ENCODE measurements around the gene PNPLA1.

PNPLA1 gene

DNA sequence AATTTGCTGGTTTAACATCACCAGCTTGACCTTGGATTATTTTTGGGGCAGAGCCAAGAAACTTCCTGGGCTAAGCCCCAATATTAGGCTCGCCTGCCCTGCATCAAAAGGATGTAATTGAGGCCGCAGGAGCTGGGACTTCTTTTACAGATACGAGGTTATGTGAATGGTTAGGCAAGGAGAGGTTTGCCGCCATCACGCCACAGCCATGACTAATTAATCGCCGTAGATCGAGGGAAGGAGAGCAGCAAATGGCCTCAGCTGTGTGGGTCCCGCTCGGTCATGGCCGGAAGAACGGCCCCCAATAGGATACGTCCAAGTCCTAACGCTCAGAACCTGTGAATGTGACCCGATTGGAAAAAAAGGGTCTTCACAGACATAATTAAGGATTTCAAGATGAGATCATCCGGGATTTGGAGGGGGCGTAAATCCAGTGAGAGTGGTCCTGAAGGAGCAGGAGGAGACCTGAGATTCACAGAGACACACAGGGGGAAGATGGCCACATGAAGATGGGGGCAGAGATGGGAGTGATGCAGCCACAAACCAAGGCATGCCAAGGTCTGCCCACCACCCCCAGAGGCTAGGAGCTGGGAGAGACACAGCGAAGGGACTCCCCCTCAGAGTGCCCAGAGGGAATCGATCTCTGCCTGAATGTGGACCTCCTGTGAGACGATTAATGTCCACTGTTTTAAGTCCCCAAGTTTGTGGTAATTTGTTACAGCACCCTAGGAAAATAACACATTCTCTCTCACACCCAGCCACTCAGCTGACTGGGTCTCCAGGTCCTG, 76.8 kb downstream of the PNPLA1 start:
- no peaks in the 10 kb centered on the region for H3K36me3 ChIP-seq (ENCODE audit: control insufficient read depth in 2 of 2, insufficient read depth in 1 of 2, low read length in 2 of 2)
- CTCF ChIA-PET, result interaction anchor here (3.7 to 17.7 kb wide), 2 partner anchors 12 to 44 kb away, joined by 23 to 234 read pairs; no protein-coding TSS in a partner anchor
- TF ChIP-seq KLF7 (tag by site-specific recombination; IDR thresholded peaks at IDR 0.05; ENCODE audit: borderline replicate concordance) (no peak), ZNF530 (tag by site-specific recombination; IDR thresholded peaks at IDR 0.05; ENCODE audit: low read depth) (no peak), ZNF544 (tag by site-specific recombination; IDR thresholded peaks at IDR 0.05) (no peak)
- TF ChIP-seq, protein P1, sequence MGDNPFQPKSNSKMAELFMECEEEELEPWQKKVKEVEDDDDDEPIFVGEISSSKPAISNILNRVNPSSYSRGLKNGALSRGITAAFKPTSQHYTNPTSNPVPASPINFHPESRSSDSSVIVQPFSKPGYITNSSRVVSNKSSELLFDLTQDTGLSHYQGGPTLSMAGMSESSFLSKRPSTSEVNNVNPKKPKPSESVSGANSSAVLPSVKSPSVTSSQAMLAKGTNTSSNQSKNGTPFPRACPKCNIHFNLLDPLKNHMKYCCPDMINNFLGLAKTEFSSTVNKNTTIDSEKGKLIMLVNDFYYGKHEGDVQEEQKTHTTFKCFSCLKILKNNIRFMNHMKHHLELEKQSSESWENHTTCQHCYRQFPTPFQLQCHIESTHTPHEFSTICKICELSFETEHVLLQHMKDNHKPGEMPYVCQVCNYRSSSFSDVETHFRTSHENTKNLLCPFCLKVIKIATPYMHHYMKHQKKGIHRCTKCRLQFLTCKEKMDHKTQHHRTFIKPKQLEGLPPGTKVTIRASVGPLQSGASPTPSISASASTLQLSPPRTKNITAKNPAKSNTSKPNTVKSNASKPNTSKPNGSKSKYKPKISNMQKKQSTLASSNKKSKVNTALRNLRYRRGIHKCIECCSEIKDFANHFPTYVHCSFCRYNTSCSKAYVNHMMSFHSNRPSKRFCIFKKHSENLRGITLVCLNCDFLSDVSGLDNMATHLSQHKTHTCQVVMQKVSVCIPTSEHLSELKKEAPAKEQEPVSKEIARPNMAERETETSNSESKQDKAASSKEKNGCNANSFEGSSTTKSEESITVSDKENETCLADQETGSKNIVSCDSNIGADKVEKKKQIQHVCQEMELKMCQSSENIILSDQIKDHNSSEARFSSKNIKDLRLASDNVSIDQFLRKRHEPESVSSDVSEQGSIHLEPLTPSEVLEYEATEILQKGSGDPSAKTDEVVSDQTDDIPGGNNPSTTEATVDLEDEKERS (tag by site-specific recombination; IDR thresholded peaks at IDR 0.05), result no peak
- POLR2A ChIA-PET, result interaction anchor here (0.9 kb wide), 1 partner anchor 12 kb away, joined by 3 read pairs; no protein-coding TSS in a partner anchor
- H3K4me1 ChIP-seq (ENCODE audit: control insufficient read depth, insufficient read depth, low read length), result peaks cover 3% of the 10 kb centered on the region; the same call in 1 of the 2 replicates
- H3K9me3 ChIP-seq (ENCODE audit: control insufficient read depth, insufficient read depth, low read depth, low read length), result no peaks in the 10 kb centered on the region
- no peak overlapping the region for H3K27ac ChIP-seq (ENCODE audit: extremely low read depth, low read depth, low read length)
- no peak overlapping the region for H3K4me3 ChIP-seq (ENCODE audit: low read depth, low read length)

GRCh38 chr6:36347621-36348020, 77.8 kb downstream of the PNPLA1 start:
- Histone ChIP-seq H3K4me1 (ENCODE audit: control insufficient read depth, insufficient read depth, low read length) (peaks cover 3% of the 10 kb centered on the region; the same call in 1 of the 2 replicates), H3K27ac (ENCODE audit: extremely low read depth, low read depth, low read length) (no peak overlapping the region), H3K9me3 (ENCODE audit: control insufficient read depth, insufficient read depth, low read depth, low read length) (no peaks in the 10 kb centered on the region), H3K36me3 (ENCODE audit: control insufficient read depth in 2 of 2, insufficient read depth in 1 of 2, low read length in 2 of 2) (no peaks in the 10 kb centered on the region), H3K4me3 (ENCODE audit: low read depth, low read length) (no peak overlapping the region)
- POLR2A ChIA-PET, result interaction anchor here (0.9 kb wide), 1 partner anchor 11 kb away, joined by 3 read pairs; no protein-coding TSS in a partner anchor
- CTCF ChIA-PET, result interaction anchor here (0.9 to 17.7 kb wide), 3 partner anchors 11 to 45 kb away, joined by 5 to 234 read pairs (median 23); no protein-coding TSS in a partner anchor
- TF ChIP-seq PRDM10 (tag by site-specific recombination; IDR thresholded peaks at IDR 0.05) (peak; percentile 36), ZNF785 (tag by site-specific recombination; IDR thresholded peaks at IDR 0.05) (no peak)

GRCh38 chr6:36349240-36349639, 79.4 kb downstream of the PNPLA1 start:
- CTCF ChIA-PET, result interaction anchor here (4.2 to 17.7 kb wide), 2 partner anchors 8 to 9 kb away, joined by 39 to 234 read pairs; no protein-coding TSS in a partner anchor
- TF ChIP-seq ZNF530 (tag by site-specific recombination; IDR thresholded peaks at IDR 0.05; ENCODE audit: low read depth), result no peak
- no peak for TF ChIP-seq ZNF132 (tag by site-specific recombination; IDR thresholded peaks at IDR 0.05; ENCODE audit: borderline replicate concordance)
- TF ChIP-seq, protein P2, sequence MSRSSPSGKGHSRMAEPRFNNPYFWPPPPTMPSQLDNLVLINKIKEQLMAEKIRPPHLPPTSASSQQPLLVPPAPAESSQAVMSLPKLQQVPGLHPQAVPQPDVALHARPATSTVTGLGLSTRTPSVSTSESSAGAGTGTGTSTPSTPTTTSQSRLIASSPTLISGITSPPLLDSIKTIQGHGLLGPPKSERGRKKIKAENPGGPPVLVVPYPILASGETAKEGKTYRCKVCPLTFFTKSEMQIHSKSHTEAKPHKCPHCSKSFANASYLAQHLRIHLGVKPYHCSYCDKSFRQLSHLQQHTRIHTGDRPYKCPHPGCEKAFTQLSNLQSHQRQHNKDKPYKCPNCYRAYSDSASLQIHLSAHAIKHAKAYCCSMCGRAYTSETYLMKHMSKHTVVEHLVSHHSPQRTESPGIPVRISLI (tag by site-specific recombination; IDR thresholded peaks at IDR 0.05), result no peak
- TF ChIP-seq ZNF394 (tag by site-specific recombination; IDR thresholded peaks at IDR 0.05; ENCODE audit: borderline replicate concordance), result no peak
- no peak for TF ChIP-seq ZNF211 (tag by site-specific recombination; IDR thresholded peaks at IDR 0.05; ENCODE audit: low read depth)
- TF ChIP-seq YY2 (tag by site-specific recombination; IDR thresholded peaks at IDR 0.05), result no peak
- TF ChIP-seq OVOL3 (tag by site-specific recombination; IDR thresholded peaks at IDR 0.05), result no peak
- H3K27ac ChIP-seq (ENCODE audit: extremely low read depth, low read depth, low read length), result no peak overlapping the region

More at GRCh38 chr6:36349240-36349639, 79.4 kb downstream of the PNPLA1 start:
- POLR2A ChIA-PET, result no interaction called here
- no peaks in the 10 kb centered on the region for H3K9me3 ChIP-seq (ENCODE audit: control insufficient read depth, insufficient read depth, low read depth, low read length)
- no peaks in the 10 kb centered on the region for H3K36me3 ChIP-seq (ENCODE audit: control insufficient read depth in 2 of 2, insufficient read depth in 1 of 2, low read length in 2 of 2)
- H3K4me3 ChIP-seq (ENCODE audit: low read depth, low read length), result no peak overlapping the region
- H3K4me1 ChIP-seq (ENCODE audit: control insufficient read depth, insufficient read depth, low read length), result peaks cover 3% of the 10 kb centered on the region; the same call in 1 of the 2 replicates

All from HEK293 (cell line).